Measurements from ENCODE around the gene GALNT14.

GALNT14 gene

GRCh38 chr2:31080361-31080760 lies 57.9 kb downstream of the GALNT14 start (continued):
- no peak for TF ChIP-seq ZFP30 (CRISPR knock-in tag; IDR thresholded peaks at IDR 0.05)

GRCh38 chr2:31079665-31080064 lies 58.6 kb downstream of the GALNT14 start:
- ATAC-seq: peak; percentile 26; the same call in 1 of the 3 replicates
- TF ChIP-seq TCF4 (CRISPR knock-in tag; IDR thresholded peaks at IDR 0.05; ENCODE audit: borderline replicate concordance): no peak
- no peak for TF ChIP-seq ISL1 (CRISPR knock-in tag; IDR thresholded peaks at IDR 0.05)
- no peak for TF ChIP-seq SNAI2 (CRISPR knock-in tag; IDR thresholded peaks at IDR 0.05)
- no peak for TF ChIP-seq ZC3H10 (CRISPR knock-in tag; IDR thresholded peaks at IDR 0.05)
- TF ChIP-seq PATZ1 (CRISPR knock-in tag; IDR thresholded peaks at IDR 0.05; ENCODE audit: borderline replicate concordance): no peak
- no peak for TF ChIP-seq CSRNP3 (CRISPR knock-in tag; IDR thresholded peaks at IDR 0.05)
- no peak for TF ChIP-seq RARB (CRISPR knock-in tag; IDR thresholded peaks at IDR 0.05)
- no peak for TF ChIP-seq CSDC2 (CRISPR knock-in tag; IDR thresholded peaks at IDR 0.05)
- TF ChIP-seq ZNF70 (CRISPR knock-in tag; IDR thresholded peaks at IDR 0.05): no peak
- no peak for TF ChIP-seq CREB5 (CRISPR knock-in tag; IDR thresholded peaks at IDR 0.05; ENCODE audit: low read depth)
- no peak for TF ChIP-seq BACH2 (CRISPR knock-in tag; IDR thresholded peaks at IDR 0.05; ENCODE audit: borderline replicate concordance)

- ATAC-seq: no peak
- TF ChIP-seq TSHZ2 (CRISPR knock-in tag; IDR thresholded peaks at IDR 0.05) (no peak), TCF4 (CRISPR knock-in tag; IDR thresholded peaks at IDR 0.05; ENCODE audit: borderline replicate concordance) (no peak), ZNF70 (CRISPR knock-in tag; IDR thresholded peaks at IDR 0.05) (no peak), ZFP30 (CRISPR knock-in tag; IDR thresholded peaks at IDR 0.05) (no peak), POU6F1 (CRISPR knock-in tag; IDR thresholded peaks at IDR 0.05; ENCODE audit: borderline replicate concordance, low read depth) (no peak), ARNTL (CRISPR knock-in tag; IDR thresholded peaks at IDR 0.05; ENCODE audit: borderline replicate concordance, low read depth) (no peak), PPARA (CRISPR knock-in tag; IDR thresholded peaks at IDR 0.05; ENCODE audit: borderline replicate concordance) (no peak), GLIS3 (CRISPR knock-in tag; IDR thresholded peaks at IDR 0.05) (no peak), BACH2 (CRISPR knock-in tag; IDR thresholded peaks at IDR 0.05; ENCODE audit: borderline replicate concordance) (no peak), RARB (CRISPR knock-in tag; IDR thresholded peaks at IDR 0.05) (no peak), ZC3H10 (CRISPR knock-in tag; IDR thresholded peaks at IDR 0.05) (no peak), ESRRG (CRISPR knock-in tag; IDR thresholded peaks at IDR 0.05) (no peak), CREB5 (CRISPR knock-in tag; IDR thresholded peaks at IDR 0.05; ENCODE audit: low read depth) (no peak), ISL1 (CRISPR knock-in tag; IDR thresholded peaks at IDR 0.05) (no peak), SNAI2 (CRISPR knock-in tag; IDR thresholded peaks at IDR 0.05) (no peak), ZFP3 (CRISPR knock-in tag; IDR thresholded peaks at IDR 0.05) (no peak), ZNF565 (CRISPR knock-in tag; conservative IDR thresholded peaks at IDR 0.05; ENCODE audit: low read depth) (no peak)
These were observed 59.6 kb downstream of the GALNT14 start for GRCh38 chr2:31078579-31079105.
